GM18499 (cell line): Measurements from ENCODE around the gene ZNF688.
A peak's percentile ranks its signal among the peaks of the same experiment; 100 is the strongest.
"Not testable (repeated sequence)": the region's sequence is repeated elsewhere in the genome, so short reads cannot be mapped to it uniquely, and the experiment has no call there.

Experiments
- ATAC-seq: cut with Tn5 transposase; IDR thresholded peaks from one replicate; pipeline ENCODE4 v1.9.1; 2021; ENCODE audit warnings: moderate number of reproducible peaks; ENCODE audit not compliant: insufficient read depth, unreplicated experiment

Gene ZNF688

DNA sequence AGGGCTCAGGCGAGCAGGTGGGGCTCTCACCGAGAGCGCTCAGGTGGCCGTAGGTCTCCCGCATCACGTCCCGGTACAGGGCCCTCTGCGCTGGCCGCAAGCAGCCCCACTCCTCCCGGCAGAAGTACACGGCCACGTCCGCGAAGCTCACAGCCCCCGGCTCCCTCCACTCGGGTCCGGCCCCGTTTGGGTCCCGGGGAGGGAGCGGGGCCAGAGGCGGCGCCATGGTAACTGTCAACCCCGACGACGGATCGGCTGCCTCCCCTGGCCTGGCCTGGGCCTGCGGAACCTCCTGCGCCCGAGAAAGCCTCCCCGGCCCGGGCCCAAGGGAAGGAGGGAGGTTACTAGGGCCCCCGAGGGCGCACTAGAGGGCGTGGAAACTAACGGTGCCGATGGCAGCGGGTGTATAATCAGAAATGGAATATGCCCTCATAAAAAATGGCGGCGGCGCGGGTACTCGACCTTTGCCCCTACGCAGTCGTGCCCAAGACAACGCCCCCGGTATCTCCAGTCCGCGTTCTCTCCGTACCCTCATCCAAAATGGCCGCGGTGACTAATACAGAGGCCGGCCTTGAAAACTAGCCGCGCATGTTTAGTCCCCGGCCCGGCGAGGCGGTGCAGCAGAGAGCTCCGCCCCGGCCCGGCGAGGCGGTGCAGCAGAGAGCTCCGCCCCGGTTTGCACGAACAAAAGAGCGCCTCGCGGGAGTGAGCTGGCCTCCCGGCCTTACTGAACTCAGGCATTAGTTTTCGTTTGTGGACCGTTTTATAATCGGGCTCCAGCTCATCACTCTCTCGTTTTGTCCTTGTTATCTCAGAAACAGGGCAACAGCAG, 13.3 kb downstream of the ZNF688 start, which contains the start of gene ZNF764:
ZNF764 (minus strand) TSS at position 418 of the 832 bp plus-strand sequence; CDS start at position 226, 192 bp downstream.
- peak; percentile 77 for ATAC-seq

- ATAC-seq = peak; percentile 3
These were observed 13.9 kb downstream of the ZNF688 start for GRCh38 chr16:30557707-30557956.

DNA sequence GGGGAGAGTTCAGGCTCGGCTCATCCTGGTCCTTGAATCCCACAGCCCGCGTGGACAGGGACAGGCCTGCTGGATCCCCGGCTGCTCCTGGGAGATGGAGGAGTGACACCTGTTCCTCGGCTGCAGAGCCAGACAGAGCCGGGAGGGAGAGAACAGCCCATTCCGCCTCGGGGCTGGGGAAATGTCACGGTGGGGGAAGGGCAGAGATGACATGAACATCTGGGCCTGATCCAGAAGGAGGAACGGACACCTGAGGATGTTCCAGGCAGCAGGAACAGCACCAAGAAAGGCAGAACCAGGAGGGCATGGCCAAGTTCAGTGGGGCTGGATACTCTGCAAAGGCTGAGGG, 15.4 kb downstream of the ZNF688 start:
- ATAC-seq = no peak

DNA sequence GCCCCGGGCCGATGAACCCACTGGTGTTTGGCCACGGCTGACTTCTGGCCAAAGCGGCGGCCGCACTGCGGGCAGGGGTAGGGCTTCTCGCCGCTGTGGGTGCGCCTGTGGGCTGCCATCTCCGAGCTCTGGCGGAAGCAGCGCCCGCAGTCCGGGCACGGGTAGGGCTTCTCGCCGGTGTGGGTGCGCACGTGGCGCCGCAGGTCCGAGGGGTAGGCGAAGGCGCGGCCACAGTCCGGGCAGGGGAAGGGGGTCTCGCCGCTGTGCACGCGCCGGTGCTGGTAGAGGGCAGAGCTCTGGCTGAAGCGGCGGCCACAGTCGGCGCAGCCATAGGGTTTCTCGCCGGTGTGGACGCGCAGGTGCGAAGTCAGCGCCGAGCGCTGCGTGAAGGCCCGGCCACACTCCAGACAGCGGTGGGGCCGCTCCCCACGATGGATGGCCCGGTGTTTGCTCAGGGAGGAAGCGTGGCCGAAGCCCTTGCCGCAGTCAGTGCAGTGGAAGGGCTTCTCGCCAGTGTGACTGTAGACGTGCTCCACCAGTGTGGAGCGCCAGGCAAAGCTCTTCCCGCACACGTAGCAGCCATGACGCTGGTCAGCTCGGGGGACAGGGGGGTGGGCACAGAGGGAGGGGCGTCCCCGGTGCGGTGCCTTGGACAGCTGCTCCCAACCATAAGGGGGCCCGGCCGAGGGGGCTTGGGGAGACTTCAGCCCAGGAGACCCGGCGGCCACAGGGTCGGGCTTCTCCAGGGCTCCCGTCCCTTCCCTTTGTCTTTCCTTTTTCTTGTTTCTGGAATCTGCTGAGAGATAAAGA, 16.0 kb downstream of the ZNF688 start:
- no peak for ATAC-seq

DNA sequence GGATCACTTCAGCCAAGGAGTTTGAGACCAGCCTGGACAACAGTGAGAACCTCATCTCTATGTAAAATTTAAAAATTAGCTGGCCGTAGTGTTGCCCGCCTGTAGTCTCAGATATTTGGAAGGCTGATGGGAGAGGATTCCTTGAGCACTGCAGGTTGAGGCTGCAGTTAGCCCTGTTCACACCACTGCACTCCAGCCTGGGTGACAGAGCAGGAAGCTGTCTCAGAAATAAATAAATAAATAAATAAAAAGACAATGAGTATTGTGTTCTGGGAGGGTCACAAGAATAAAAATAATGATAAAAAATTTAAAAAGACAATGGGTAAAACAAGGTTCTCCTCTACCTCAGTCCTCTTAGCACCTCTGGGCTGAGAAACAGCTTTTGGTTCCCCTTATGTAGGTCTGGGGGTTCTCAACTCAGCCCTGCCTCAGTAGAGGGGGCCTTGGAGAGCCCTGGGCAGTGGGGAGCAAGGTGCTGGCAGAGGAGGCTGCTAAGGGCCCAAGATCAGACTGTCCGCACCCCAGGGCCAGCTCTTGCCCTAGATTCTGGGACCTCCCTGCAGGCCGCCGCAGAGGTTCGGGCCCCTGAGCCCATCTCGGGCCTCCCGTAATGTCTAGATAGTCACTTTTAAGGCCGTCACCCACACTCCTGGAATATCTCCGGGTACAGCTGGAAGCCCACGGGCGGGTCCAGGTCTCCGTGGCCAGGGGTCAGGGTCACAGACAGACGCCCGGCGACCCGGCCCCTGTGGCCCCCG, 16.8 kb downstream of the ZNF688 start:
- no peak for ATAC-seq

GRCh38 chr16:30553393-30553899, 18.1 kb downstream of the ZNF688 start:
- no peak for ATAC-seq

- no peak for ATAC-seq
These were observed 18.6 kb downstream of the ZNF688 start for GRCh38 chr16:30552956-30553355.

- ATAC-seq = no peak
These were observed 19.7 kb downstream of the ZNF688 start for GRCh38 chr16:30551781-30552180.

DNA sequence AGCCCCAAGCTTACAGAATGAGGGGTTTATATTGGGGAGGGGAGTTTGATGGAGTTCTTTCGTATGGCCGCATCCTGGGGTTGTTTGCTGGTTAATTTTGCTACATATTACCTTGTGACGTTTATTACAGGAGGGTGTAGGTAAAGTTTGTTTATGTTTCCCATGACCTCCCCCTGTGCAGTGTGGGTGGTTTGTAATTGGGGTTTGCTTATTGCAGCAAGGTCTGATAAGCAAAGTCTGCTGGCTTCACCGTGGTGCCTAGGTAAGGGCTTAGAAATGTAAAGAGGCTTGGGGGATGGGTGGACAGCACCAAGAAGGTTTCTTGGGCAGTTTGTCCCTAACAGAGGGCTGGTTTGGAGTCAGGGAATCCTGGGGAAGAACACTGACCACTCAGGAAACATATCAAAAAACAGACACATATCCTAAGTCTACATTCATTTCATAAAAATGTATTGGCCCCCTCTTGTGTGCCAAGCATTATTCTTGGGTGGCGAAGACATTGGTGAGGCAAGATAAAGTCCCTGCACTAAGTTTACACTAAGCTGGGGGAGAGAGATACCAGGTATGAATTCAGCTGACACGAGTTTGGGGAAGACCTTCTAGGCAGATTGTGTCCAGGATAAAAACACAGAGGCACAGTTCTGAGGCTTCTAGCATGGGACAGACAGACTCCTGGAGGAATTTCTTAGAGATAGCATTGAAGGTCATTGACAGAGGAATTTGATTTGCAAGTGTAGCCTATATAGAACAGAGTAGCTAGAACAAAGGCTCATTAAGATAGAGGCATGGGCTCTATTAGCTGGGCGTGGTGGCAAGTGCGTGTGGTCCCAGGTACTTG, 22.9 kb downstream of the ZNF688 start:
- no peak for ATAC-seq

- no peak for ATAC-seq
These were observed 25.4 kb downstream of the ZNF688 start for GRCh38 chr16:30546115-30546514.

- no peak for ATAC-seq
These were observed 28.4 kb downstream of the ZNF688 start for GRCh38 chr16:30543067-30543466.

DNA sequence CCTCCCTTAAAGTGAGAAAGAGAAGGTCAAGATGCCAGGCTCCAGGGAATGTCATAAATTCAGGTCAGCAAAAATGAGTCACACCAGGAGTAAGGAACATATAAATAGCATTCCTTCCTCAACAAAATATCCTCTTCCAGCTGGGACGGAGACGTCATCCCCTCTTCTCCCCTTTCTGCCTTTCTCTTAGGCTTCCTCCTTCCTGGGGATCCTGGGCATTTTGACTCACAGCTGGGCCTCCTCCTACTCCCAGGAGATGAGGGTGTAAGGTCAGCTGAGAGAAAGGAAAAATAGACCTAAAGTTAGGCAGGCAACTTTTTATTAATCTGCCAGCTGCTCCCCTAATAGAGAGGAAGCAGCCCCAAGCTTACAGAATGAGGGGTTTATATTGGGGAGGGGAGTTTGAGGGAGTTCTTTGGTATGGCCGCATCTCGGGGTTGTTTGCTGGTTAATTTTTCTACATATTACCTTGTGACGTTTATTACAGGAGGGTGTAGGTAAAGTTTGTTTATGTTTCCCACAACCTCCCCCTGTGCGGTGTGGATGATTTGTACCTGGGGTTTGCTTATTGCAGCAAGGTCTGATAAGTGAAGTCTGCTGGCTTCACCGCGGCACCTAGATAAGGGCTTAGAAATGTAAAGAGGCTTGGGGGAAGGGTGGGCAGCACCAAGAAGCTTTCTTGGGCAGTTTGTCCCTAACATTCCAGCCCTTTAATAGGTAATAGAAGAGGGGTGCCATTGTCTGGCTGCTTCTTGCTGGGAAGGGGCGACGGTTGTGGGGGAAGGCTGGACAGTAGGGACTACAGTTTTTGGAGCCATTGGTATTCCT, 29.8 kb downstream of the ZNF688 start:
- ATAC-seq = no peak

- not testable (repeated sequence) for ATAC-seq
These were observed 30.5 kb downstream of the ZNF688 start for GRCh38 chr16:30540916-30541464.

DNA sequence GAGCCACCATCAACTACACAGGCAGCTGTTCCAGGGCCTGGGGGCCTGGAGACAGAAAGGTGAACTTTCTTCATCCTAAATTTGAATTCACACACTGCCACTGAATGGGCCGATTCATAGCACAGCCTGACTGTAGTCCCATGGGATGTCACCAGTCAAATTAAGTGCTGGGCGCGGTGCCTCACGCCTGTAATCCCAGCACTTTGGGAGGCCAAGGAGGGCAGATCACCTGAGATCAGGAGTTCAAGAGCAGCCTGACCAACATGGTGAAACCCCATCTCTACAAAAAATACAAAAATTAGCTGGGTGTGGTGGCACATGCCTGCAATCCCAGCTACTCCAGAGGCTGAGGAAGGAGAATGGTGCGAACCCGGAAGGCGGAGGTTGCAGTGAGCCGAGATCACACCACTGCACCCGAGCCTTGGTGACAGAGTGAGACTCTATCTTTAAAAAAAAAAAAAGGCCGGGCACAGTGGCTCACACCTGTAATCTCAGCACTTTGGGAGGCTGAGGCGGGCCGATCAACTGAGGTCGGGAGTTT, 31.5 kb downstream of the ZNF688 start:
- not testable (repeated sequence) for ATAC-seq

- no peak for ATAC-seq
These were observed 32.2 kb downstream of the ZNF688 start for GRCh38 chr16:30539000-30539964.

DNA sequence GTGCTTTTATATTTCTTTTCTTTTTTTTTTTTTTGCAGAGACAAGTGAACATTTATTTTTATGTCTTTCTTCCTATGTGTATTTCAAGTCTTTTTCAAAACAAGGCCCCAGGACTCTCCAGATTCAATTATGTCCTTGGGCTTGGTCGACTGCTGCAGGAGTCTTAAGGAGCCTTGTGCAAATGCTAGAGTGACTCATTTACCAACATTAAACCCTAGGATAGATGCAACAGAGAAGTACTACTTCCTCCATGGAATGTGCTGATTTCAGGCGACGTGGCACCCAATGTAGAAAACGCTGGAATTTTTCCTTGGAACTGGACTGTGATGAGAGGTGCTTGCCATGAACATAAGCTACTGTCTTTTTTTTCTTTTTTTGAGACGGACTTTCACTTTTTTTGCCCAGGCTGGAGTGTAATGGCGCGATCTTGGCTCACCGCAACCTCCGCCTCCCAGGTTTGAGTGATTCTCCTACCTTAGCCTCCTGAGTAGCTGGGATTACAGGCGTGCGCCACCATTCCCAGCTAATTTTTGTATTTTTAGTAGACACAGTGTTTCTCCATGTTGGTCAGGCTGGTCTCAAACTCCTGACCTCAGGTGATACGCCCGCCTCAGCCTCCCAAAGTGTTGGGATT, 35.0 kb downstream of the ZNF688 start:
- ATAC-seq = not testable (repeated sequence)

GRCh38 chr16:30535777-30536190, 35.7 kb downstream of the ZNF688 start:
- no peak for ATAC-seq
